ENCODE data around the gene ETV1.

DNA sequence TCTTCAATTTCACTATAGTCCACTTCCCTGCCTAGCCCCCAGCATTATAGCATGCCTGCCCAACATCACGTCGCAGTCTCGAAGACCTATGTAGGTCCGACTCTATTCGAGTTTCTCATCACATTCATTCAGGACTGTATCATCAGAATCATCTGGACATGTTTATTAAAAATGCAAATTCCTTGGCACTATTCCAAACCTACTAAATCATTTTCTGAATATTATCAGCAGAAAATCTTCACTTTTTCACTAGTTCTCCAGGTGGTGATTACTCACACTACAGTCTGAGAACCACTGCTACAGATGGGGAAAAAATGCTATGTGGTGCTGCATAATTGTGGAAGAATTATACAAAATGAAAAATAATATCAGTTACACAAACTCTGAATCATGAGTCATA is 29.3 kb upstream of the ETV1 start:
- no peak for TF ChIP-seq POLR2A (IDR thresholded peaks at IDR 0.05)
- TF ChIP-seq, protein P1, sequence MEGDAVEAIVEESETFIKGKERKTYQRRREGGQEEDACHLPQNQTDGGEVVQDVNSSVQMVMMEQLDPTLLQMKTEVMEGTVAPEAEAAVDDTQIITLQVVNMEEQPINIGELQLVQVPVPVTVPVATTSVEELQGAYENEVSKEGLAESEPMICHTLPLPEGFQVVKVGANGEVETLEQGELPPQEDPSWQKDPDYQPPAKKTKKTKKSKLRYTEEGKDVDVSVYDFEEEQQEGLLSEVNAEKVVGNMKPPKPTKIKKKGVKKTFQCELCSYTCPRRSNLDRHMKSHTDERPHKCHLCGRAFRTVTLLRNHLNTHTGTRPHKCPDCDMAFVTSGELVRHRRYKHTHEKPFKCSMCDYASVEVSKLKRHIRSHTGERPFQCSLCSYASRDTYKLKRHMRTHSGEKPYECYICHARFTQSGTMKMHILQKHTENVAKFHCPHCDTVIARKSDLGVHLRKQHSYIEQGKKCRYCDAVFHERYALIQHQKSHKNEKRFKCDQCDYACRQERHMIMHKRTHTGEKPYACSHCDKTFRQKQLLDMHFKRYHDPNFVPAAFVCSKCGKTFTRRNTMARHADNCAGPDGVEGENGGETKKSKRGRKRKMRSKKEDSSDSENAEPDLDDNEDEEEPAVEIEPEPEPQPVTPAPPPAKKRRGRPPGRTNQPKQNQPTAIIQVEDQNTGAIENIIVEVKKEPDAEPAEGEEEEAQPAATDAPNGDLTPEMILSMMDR (IDR thresholded peaks at IDR 0.05) = no peak
